HepG2 (cell line): ENCODE data around the gene IL18. TPM values are rescaled to one million over a fixed set of nuclear protein-coding genes. Genes with fewer than 3 reads are reported as not detected.

ENCODE experiments used
- AGO2 ChIP-seq: fragments of 200-400 bp; formaldehyde crosslinking; optimal IDR thresholded peaks from 2 replicates; pipeline ENCODE3; 2017; ENCODE audit warnings: mild to moderate bottlenecking, low read depth, low read length, moderate library complexity
- ASH2L ChIP-seq: fragments of 300-600, 200-600 bp; sonication (generic); IDR thresholded peaks from 2 replicates; pipeline ENCODE4 v1.7.0; 2017; ENCODE audit warnings: low read depth, mild to moderate bottlenecking, moderate library complexity, mixed read lengths, low read length; ENCODE audit not compliant: insufficient read length
- ATRX ChIP-seq: sonication (generic); formaldehyde crosslinking; IDR thresholded peaks from 2 replicates; pipeline ENCODE4 v1.4.0; 2020; ENCODE audit warnings: missing genetic modification reagents, borderline replicate concordance
- CSRNP2 ChIP-seq: sonication (generic); formaldehyde crosslinking; conservative IDR thresholded peaks from 2 replicates; pipeline ENCODE4 v1.8.0; 2022; ENCODE audit warnings: low read depth, missing genetic modification reagents
- GRHL1 ChIP-seq: sonication (generic); formaldehyde crosslinking; conservative IDR thresholded peaks from 2 replicates; pipeline ENCODE4 v1.8.0; 2022; ENCODE audit warnings: missing genetic modification reagents
- MTF2 ChIP-seq: sonication (generic); formaldehyde crosslinking; IDR thresholded peaks from 2 replicates; pipeline ENCODE4 v1.5.0; 2020; ENCODE audit warnings: missing genetic modification reagents, borderline replicate concordance
- RFX1 ChIP-seq: fragments of 450-650 bp; IDR thresholded peaks from 2 replicates; pipeline ENCODE4 v1.6.1; 2017
- SMC3 ChIP-seq: IDR thresholded peaks from 2 replicates; pipeline ENCODE4 v1.6.1; 2011; ENCODE audit warnings: low read length, improper control_type of control experiment
- TCF7 ChIP-seq: sonication (generic); IDR thresholded peaks from 2 replicates; pipeline ENCODE4 v1.6.1; 2016; ENCODE audit warnings: antibody characterized with exemption, low read depth
- ZNF484 ChIP-seq: sonication (generic); formaldehyde crosslinking; IDR thresholded peaks from 2 replicates; pipeline ENCODE4 v1.5.1; 2020; ENCODE audit warnings: mild to moderate bottlenecking, low read depth, missing genetic modification reagents, borderline replicate concordance
- ZNF577 ChIP-seq: sonication (generic); formaldehyde crosslinking; IDR thresholded peaks from 2 replicates; pipeline ENCODE4 v1.4.0; 2020; ENCODE audit warnings: mild to moderate bottlenecking, low read depth, missing genetic modification reagents, borderline replicate concordance
- ZNF800 ChIP-seq: sonication (generic); formaldehyde crosslinking; IDR thresholded peaks from 2 replicates; pipeline ENCODE4 v1.4.0; 2020; ENCODE audit warnings: missing genetic modification reagents
- ZSCAN20 ChIP-seq: sonication (generic); formaldehyde crosslinking; IDR thresholded peaks from 2 replicates; pipeline ENCODE4 v1.4.0; 2020; ENCODE audit warnings: missing genetic modification reagents, mild to moderate bottlenecking, borderline replicate concordance
- polyA plus RNA-seq, 8 experiments: library from polyadenylated mRNA; depleted of rRNA in 3 of 8; stranded (reverse) in 7 of 8; unstranded in 1 of 8; fragments of >200 nt; fragmentation: Illumina TruSeq in 4 of 8; extraction: Trizol in 4 of 8; gene quantifications; 2 replicates each; pipeline versions ENCODE4 v1.2.1 to v1.2.3, GENCODE V29; 2011 to 2016; ENCODE audit warnings: low read depth in 4 of 8, missing spikeins in 1 of 8, mixed read lengths in 1 of 8; ENCODE audit not compliant: insufficient read depth in 1 of 8
- total RNA-seq, 5 experiments: library from RNA; depleted of rRNA; stranded (reverse); fragments of >200 nt; fragmentation: Illumina TruSeq; extraction: Trizol; gene quantifications; 2 replicates each; pipeline ENCODE4 v1.2.3, GENCODE V29; 2016; ENCODE audit warnings: low read depth in 1 of 5
- TF ChIP-seq, protein P1 (sequence below): sonication (generic); formaldehyde crosslinking; IDR thresholded peaks from 2 replicates; pipeline ENCODE4 v1.4.0; 2020; ENCODE audit warnings: mild to moderate bottlenecking, low read depth, missing genetic modification reagents
- TF ChIP-seq, protein P2 (sequence below): sonication (generic); formaldehyde crosslinking; IDR thresholded peaks from 2 replicates; pipeline ENCODE4 v1.9.0; 2021; ENCODE audit warnings: missing genetic modification reagents, borderline replicate concordance
- TF ChIP-seq, protein P3 (sequence below): sonication (generic); formaldehyde crosslinking; IDR thresholded peaks from 2 replicates; pipeline ENCODE4 v1.5.0; 2020; ENCODE audit warnings: mild to moderate bottlenecking, missing genetic modification reagents, moderate library complexity

Gene IL18
- total and polyA plus RNA-seq, 2 of the 13 experiments (the other 11 are each of a cell fraction or from before 2014, with no cell fraction given) = 0.89 to 2.7 TPM

DNA sequence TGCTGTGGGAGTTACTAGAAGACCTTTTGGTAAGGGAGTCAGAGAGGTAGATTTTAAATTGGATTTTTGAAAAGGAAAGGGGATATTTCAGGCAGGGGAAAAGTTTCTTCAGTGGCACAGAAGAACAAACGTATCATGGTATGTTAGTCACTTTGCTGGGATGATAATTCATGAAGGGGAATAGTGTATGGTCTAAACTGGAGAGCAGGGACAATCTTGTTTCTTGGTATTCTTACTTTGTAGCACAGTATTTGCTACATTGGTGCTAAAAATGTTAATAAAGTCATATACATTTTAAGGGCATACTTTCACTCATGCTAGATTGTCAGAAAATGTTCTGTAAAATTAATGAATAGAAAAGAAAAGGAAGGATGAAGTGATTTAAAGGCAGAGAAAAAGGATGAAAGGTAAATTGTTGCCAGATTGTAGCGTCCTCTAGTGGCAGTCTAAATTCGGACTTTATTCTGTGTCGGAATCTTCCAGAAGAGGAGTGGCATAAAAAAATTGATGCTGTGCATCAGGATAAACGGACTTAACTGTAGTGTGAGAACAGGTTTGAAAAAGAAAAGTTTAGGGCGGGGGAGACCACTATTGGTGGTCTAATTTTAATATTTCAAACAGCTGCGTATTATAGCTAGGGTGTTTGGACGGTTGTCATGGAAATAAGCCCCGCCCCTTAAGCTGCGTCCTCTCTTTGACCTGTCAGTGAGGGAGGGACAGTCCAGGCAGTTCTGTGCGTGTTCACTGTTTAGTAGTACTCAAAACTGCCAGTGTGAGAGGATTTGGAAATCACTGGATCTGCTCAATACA, 11.1 kb upstream of the IL18 start, which contains the start of gene BCO2 (continued):
- no peak for TF ChIP-seq ZNF484
- TF ChIP-seq ZNF577 (CRISPR knock-in tag) = no peak
- TF ChIP-seq, protein P1, sequence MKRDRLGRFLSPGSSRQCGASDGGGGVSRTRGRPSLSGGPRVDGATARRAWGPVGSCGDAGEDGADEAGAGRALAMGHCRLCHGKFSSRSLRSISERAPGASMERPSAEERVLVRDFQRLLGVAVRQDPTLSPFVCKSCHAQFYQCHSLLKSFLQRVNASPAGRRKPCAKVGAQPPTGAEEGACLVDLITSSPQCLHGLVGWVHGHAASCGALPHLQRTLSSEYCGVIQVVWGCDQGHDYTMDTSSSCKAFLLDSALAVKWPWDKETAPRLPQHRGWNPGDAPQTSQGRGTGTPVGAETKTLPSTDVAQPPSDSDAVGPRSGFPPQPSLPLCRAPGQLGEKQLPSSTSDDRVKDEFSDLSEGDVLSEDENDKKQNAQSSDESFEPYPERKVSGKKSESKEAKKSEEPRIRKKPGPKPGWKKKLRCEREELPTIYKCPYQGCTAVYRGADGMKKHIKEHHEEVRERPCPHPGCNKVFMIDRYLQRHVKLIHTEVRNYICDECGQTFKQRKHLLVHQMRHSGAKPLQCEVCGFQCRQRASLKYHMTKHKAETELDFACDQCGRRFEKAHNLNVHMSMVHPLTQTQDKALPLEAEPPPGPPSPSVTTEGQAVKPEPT (CRISPR knock-in tag) = no peak
- no peak for TF ChIP-seq GRHL1 (CRISPR knock-in tag)
- TF ChIP-seq CSRNP2 (CRISPR knock-in tag) = no peak
- TF ChIP-seq, protein P2, sequence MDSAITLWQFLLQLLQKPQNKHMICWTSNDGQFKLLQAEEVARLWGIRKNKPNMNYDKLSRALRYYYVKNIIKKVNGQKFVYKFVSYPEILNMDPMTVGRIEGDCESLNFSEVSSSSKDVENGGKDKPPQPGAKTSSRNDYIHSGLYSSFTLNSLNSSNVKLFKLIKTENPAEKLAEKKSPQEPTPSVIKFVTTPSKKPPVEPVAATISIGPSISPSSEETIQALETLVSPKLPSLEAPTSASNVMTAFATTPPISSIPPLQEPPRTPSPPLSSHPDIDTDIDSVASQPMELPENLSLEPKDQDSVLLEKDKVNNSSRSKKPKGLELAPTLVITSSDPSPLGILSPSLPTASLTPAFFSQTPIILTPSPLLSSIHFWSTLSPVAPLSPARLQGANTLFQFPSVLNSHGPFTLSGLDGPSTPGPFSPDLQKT (CRISPR knock-in tag) = no peak
- TF ChIP-seq RFX1 = peak; percentile 73
- no peak for TF ChIP-seq ATRX (CRISPR knock-in tag)
- peak; percentile 30 for TF ChIP-seq ASH2L
- no peak for TF ChIP-seq AGO2
- TF ChIP-seq ZNF800 = 0 out of 2 replicates have a peak, but pooled peaks have one; percentile 17
- peak; percentile 57; the same call in 1 of the 2 replicates for TF ChIP-seq SMC3
- TF ChIP-seq, protein P3, sequence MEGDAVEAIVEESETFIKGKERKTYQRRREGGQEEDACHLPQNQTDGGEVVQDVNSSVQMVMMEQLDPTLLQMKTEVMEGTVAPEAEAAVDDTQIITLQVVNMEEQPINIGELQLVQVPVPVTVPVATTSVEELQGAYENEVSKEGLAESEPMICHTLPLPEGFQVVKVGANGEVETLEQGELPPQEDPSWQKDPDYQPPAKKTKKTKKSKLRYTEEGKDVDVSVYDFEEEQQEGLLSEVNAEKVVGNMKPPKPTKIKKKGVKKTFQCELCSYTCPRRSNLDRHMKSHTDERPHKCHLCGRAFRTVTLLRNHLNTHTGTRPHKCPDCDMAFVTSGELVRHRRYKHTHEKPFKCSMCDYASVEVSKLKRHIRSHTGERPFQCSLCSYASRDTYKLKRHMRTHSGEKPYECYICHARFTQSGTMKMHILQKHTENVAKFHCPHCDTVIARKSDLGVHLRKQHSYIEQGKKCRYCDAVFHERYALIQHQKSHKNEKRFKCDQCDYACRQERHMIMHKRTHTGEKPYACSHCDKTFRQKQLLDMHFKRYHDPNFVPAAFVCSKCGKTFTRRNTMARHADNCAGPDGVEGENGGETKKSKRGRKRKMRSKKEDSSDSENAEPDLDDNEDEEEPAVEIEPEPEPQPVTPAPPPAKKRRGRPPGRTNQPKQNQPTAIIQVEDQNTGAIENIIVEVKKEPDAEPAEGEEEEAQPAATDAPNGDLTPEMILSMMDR (CRISPR knock-in tag) = peak; percentile 72
- TF ChIP-seq MTF2 (CRISPR knock-in tag) = no peak
- no peak for TF ChIP-seq TCF7
- TF ChIP-seq ZSCAN20 (CRISPR knock-in tag) = no peak
